Cardiac muscle cell (in vitro differentiated cells and primary cell): ENCODE measurements around the gene DOCK2. TPM values are rescaled to one million over a fixed set of nuclear protein-coding genes. Genes with fewer than 3 reads are reported as not detected.
A peak's percentile ranks its signal among the peaks of the same experiment; 100 is the strongest.

Experiments used
- DNase-seq, 2 donors: peaks; one replicate each; pipeline versions ENCODE4 v3.0.0 to v3.0.0-alpha.2; 2010 to 2017; ENCODE audit warnings: low read depth in 1 of 2, low spot score in 1 of 2
- H3K27ac ChIP-seq: fragments of 200-600 bp; sonication (generic); 2 replicates; pipeline ENCODE4 v1.5.1; 2016
- H3K27me3 ChIP-seq: fragments of 200-600 bp; sonication (generic); 2 replicates; pipeline ENCODE4 v1.6.0; 2016; ENCODE audit warnings: control low read depth
- H3K36me3 ChIP-seq: fragments of 200-600 bp; sonication (generic); 2 replicates; pipeline ENCODE4 v1.5.1; 2016; ENCODE audit warnings: control low read depth
- H3K4me1 ChIP-seq: fragments of 200-600 bp; sonication (generic); 2 replicates; pipeline ENCODE4 v1.8.1; 2017; ENCODE audit warnings: low read depth, mild to moderate bottlenecking, mixed run types
- H3K4me3 ChIP-seq: fragments of 200-600 bp; sonication (generic); 2 replicates; pipeline ENCODE4 v1.5.1; 2016; ENCODE audit warnings: mild to moderate bottlenecking
- H3K9me3 ChIP-seq: fragments of 200-600 bp; sonication (generic); 2 replicates; pipeline ENCODE4 v1.5.1; 2017; ENCODE audit warnings: low read depth, mild to moderate bottlenecking, control low read depth
- polyA plus RNA-seq: library from polyadenylated mRNA; unstranded; fragments of >200 nt; fragmentation: Nextera tagmentation; extraction: Ambion mirVana; gene quantifications from 2 replicates; pipeline ENCODE4 v1.2.1, GENCODE V29; 2016
- total RNA-seq: library from RNA; depleted of rRNA; stranded (reverse); fragments of >200 nt; gene quantifications from 2 replicates; pipeline ENCODE4 v1.2.3, GENCODE V29; 2016
- TF ChIP-seq, protein P1 (sequence below): IDR thresholded peaks from 2 replicates; pipeline ENCODE4 v1.5.1; 2012; ENCODE audit warnings: low read depth, mild to moderate bottlenecking, low read length

The DOCK2 gene
- total and polyA plus RNA-seq, 2 experiments from 2014 or later, result 3.3 to 6.5 TPM

DNA sequence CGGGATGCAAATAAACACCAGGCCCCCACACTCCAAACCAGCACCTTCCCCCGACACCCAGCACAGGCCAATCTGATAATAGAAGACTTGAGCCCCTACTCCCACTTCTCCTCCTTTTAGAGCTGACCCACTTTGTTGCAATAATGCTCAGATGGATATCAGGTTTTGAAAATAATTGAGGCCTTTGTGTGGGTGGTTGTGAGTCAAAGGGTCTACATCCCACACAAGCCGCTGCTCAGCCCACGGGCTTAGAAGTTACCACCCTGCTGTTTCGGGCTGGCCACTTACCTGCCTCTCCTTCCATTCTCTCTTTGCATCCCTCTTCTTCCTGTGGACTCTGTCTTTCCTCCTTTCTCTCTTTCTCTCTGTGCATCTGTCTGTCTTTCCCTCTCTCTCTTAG, 432.4 kb downstream of the DOCK2 start:
- Histone ChIP-seq H3K27me3 (no peaks in the 10 kb centered on the region), H3K4me3 (no peak overlapping the region), H3K4me1 (no peaks in the 10 kb centered on the region), H3K36me3 (no peaks in the 10 kb centered on the region), H3K9me3 (no peaks in the 10 kb centered on the region), H3K27ac (no peak overlapping the region)
- TF ChIP-seq, protein P1, sequence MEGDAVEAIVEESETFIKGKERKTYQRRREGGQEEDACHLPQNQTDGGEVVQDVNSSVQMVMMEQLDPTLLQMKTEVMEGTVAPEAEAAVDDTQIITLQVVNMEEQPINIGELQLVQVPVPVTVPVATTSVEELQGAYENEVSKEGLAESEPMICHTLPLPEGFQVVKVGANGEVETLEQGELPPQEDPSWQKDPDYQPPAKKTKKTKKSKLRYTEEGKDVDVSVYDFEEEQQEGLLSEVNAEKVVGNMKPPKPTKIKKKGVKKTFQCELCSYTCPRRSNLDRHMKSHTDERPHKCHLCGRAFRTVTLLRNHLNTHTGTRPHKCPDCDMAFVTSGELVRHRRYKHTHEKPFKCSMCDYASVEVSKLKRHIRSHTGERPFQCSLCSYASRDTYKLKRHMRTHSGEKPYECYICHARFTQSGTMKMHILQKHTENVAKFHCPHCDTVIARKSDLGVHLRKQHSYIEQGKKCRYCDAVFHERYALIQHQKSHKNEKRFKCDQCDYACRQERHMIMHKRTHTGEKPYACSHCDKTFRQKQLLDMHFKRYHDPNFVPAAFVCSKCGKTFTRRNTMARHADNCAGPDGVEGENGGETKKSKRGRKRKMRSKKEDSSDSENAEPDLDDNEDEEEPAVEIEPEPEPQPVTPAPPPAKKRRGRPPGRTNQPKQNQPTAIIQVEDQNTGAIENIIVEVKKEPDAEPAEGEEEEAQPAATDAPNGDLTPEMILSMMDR, result no peak
- DNase-seq, result no peak

DNA sequence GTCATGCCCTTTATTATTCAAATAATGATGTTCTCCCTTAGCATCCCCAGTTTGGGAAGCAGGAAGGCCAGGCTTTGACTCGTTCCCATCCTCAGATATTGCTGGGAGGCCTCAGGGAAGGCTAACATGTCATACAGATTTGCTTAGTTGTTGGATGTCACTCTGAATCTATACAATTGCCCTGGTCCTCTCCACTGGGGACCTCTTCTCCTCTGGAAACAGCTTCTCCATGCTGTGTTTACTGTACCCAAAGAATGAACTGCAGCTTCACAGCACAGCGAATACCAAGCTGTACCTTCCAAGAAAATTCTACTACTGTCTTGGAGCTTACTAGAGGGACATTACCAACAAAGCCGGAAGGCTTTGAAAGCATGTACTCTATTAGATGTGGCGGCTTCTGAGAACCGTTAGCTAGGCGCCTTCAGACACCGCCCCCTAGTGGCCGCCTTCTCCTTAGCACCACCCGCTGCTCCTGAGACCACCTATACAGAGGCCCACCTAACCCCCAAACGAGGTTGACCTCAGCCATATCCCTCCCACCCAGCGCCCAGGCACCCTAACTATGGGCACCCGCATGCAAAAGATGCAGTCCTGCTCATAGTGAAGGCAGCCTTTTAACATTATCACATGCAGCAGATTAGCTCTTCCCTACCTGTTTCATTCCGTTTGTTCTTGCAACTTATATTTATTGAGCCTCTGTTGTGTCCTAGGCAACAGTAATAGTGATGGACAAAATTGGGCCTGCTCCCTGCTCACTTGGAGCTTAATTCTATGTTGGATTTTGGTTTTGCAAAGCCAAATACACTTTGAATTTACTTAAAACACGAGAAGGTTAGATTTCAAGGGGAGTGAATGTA, 433.7 kb downstream of the DOCK2 start:
- Histone ChIP-seq H3K27me3 (no peaks in the 10 kb centered on the region), H3K4me3 (no peak overlapping the region), H3K4me1 (no peaks in the 10 kb centered on the region), H3K27ac (no peak overlapping the region), H3K36me3 (no peaks in the 10 kb centered on the region), H3K9me3 (no peaks in the 10 kb centered on the region)
- peak; percentile 68 to 82 for DNase-seq
- TF ChIP-seq, protein P1, result peak; percentile 71

DNA sequence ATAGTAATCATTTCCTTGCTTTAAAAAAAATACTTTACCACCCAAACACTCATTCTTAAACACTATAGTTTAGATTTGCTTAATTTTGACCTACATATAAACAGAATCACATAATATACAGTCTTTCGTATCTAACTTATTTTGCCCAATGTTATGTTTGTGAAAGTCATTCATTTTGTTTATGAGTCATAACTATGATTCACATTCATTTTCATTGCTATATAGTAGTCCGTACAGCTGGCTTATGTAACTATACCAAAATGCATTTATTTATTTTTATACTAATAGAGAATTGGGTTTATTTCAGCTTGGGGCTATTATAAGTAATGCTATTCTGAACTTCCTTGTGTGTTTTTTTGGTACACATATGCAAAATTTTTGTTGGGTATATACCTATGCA, 434.7 kb downstream of the DOCK2 start:
- TF ChIP-seq, protein P1, result no peak
- no peaks in the 10 kb centered on the region for H3K4me1 ChIP-seq
- no peak for DNase-seq
- H3K27me3 ChIP-seq, result no peaks in the 10 kb centered on the region
- no peak overlapping the region for H3K4me3 ChIP-seq
- H3K27ac ChIP-seq, result no peak overlapping the region
- no peaks in the 10 kb centered on the region for H3K9me3 ChIP-seq
- no peaks in the 10 kb centered on the region for H3K36me3 ChIP-seq

DNA sequence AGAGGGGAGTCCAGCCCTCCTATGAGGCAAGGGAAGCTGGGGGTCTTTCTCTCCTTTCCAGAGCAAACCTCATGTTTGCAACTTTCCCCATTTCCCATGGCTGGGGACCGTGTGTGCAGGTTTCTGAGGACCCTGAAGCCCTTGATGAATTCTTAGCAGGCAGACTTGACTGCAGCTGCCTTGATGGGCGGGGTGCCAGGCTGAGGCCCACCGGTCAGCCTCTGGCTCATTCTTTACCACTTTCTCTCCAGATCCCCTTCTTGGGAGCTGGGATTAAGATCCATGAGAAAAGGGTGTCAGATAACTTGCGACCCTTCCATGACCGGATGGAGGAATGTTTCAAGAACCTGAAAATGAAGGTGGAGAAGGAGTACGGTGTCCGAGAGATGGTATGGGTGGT, 438.6 kb downstream of the DOCK2 start:
- no peak for DNase-seq
- H3K9me3 ChIP-seq, result no peaks in the 10 kb centered on the region
- H3K4me1 ChIP-seq, result no peaks in the 10 kb centered on the region
- TF ChIP-seq, protein P1, result no peak
- no peaks in the 10 kb centered on the region for H3K36me3 ChIP-seq
- no peak overlapping the region for H3K27ac ChIP-seq
- no peaks in the 10 kb centered on the region for H3K27me3 ChIP-seq
- no peak overlapping the region for H3K4me3 ChIP-seq

DNA sequence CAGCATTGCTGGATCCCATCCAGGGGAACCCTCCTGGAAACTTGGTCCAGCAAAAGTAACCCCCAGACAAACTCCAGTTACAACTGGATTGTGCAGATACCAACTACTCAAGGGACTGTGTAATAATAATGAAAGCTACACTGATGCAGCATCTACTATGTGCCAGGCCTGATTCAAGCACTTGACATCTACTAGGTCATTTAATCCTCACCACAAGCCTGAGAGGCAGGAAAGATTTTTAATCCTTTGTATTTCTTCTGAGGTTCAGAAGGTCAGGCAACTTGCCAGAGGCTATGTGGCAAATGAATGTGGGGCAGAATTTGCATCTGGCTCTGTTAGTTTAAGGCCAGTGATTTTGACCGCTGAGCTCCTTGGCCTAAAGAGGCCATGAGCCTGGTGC, 439.1 kb downstream of the DOCK2 start:
- no peaks in the 10 kb centered on the region for H3K9me3 ChIP-seq
- no peaks in the 10 kb centered on the region for H3K27me3 ChIP-seq
- H3K4me1 ChIP-seq, result no peaks in the 10 kb centered on the region
- no peak overlapping the region for H3K27ac ChIP-seq
- TF ChIP-seq, protein P1, result no peak
- H3K4me3 ChIP-seq, result no peak overlapping the region
- DNase-seq, result no peak
- H3K36me3 ChIP-seq, result no peaks in the 10 kb centered on the region
